Body of pancreas (tissue), 4 donors: ENCODE results near the gene VTI1A. TPM values are rescaled to one million over a fixed set of nuclear protein-coding genes. Genes with fewer than 3 reads are reported as not detected.

Experiments used
- ATAC-seq: fragments of 150-250 bp; one replicate; pipeline ENCODE4 v1.9.1; 2016
- DNase-seq, 4 donors: peaks; one replicate each; pipeline ENCODE4 v3.0.0-alpha.2; 2019
- H3K27ac ChIP-seq, 4 donors: fragments of 200-600 bp; sonication (generic); 1 replicate in 3 of 4; 2 replicates in 1 of 4; pipeline versions ENCODE4 v1.5.1 to v1.6.1; 2016 to 2019; ENCODE audit warnings: mild to moderate bottlenecking in 1 of 4, mixed read lengths in 1 of 4, moderate library complexity in 1 of 4
- H3K27me3 ChIP-seq, 2 donors: fragments of 200-600 bp; sonication (generic); one replicate each; pipeline ENCODE4 v1.6.0; 2016; ENCODE audit warnings: mild to moderate bottlenecking in 1 of 2
- H3K36me3 ChIP-seq, 2 donors: fragments of 200-600 bp; sonication (generic); replicated peaks in 1 of 2; 2 replicates each; pipeline ENCODE4 v1.5.1; 2016; ENCODE audit warnings: low read depth in 2 of 2; ENCODE audit not compliant: insufficient read depth in 1 of 2
- H3K4me1 ChIP-seq: fragments of 200-600 bp; sonication (generic); one replicate; pipeline ENCODE4 v1.6.0; 2016
- H3K4me3 ChIP-seq, 2 donors: fragments of 200-600 bp; sonication (generic); 1 replicate in 1 of 2; 2 replicates in 1 of 2; pipeline ENCODE4 v1.5.1; 2016 to 2019
- H3K9me3 ChIP-seq, 3 donors: fragments of 200-600 bp; sonication (generic); 1 replicate in 2 of 3; 2 replicates in 1 of 3; pipeline ENCODE4 v1.5.1; 2016
- CTCF ChIP-seq, 7 experiments: fragments of 450-650 bp in 4 of 7; fragments of 200-600 bp in 3 of 7; sonication (generic) in 3 of 7; IDR thresholded peaks; one replicate each; pipeline ENCODE4 v1.5.1; 2016 to 2019; ENCODE audit warnings: antibody characterized with exemption in 7 of 7
- POLR2A ChIP-seq, 3 donors: fragments of 450-650 bp; IDR thresholded peaks; one replicate each; pipeline ENCODE4 v1.6.1; 2016; ENCODE audit warnings: antibody characterized with exemption in 3 of 3, mild to moderate bottlenecking in 2 of 3
- WGBS, 2 donors: methylation state at CpG; one replicate each; pipeline ENCODE4 v1.1.5; 2017; 5-methylcytosine and 5-hydroxymethylcytosine counted together
- intact Hi-C: fragments of 100-400 bp; cut with DNase I; formaldehyde crosslinking; loops from one replicate; pipeline ENCODE4 v1.15.1; 2023
- total RNA-seq, 2 donors: library from RNA; depleted of rRNA; stranded (reverse); fragments of >200 nt; gene quantifications; one replicate each; pipeline ENCODE4 v1.1.0, GENCODE V29; 2016

VTI1A gene
- total RNA-seq, 2 donors from 2014 or later, result 28.3 to 84.4 TPM

GRCh38 chr10:112755446-112756234 lies 308.6 kb downstream of the VTI1A start:
- H3K27ac ChIP-seq, result no peak overlapping the region
- 64 to 74% methylated on average over 12 of the region's 12 CpGs for WGBS, 2 donors
- ATAC-seq, result no peak

GRCh38 chr10:112756235-112756527 lies 309.2 kb downstream of the VTI1A start:
- TF ChIP-seq CTCF (IDR thresholded peaks at IDR 0.05) (no peak), POLR2A (IDR thresholded peaks at IDR 0.05) (no peak)
- Histone ChIP-seq H3K4me1 (peaks cover under 1% of the 10 kb centered on the region), H3K9me3 (no peaks in the 10 kb centered on the region), H3K27ac (no peak overlapping the region), H3K27me3 (no peaks in the 10 kb centered on the region), H3K36me3 (no peaks in the 10 kb centered on the region), H3K4me3 (no peak overlapping the region)
- intact Hi-C loops, result no loop called here
- ATAC-seq, result no peak
- WGBS, 2 donors, result 68 to 71% methylated on average over 7 of the region's 7 CpGs
- DNase-seq, result no peak

More at GRCh38 chr10:112755446-112756234, 308.6 kb downstream of the VTI1A start:
- TF ChIP-seq CTCF (IDR thresholded peaks at IDR 0.05), result no peak
- no peak for TF ChIP-seq POLR2A (IDR thresholded peaks at IDR 0.05)
- Histone ChIP-seq H3K4me3 (no peak overlapping the region), H3K36me3 (no peaks in the 10 kb centered on the region), H3K27me3 (no peaks in the 10 kb centered on the region), H3K9me3 (no peaks in the 10 kb centered on the region), H3K4me1 (peaks cover 6% of the 10 kb centered on the region)
- intact Hi-C loops, result no loop called here
- DNase-seq, result no peak

- no peaks in the 10 kb centered on the region for H3K27me3 ChIP-seq
- WGBS, 2 donors, result 87 to 95% methylated on average over 2 of the region's 2 CpGs
- no peaks in the 10 kb centered on the region for H3K9me3 ChIP-seq
- intact Hi-C loops, result no loop called here
- H3K36me3 ChIP-seq, result no peaks in the 10 kb centered on the region
- DNase-seq (no peak), ATAC-seq (no peak)
- no peak overlapping the region for H3K27ac ChIP-seq
- H3K4me3 ChIP-seq, result no peak overlapping the region
- no peak for TF ChIP-seq CTCF (IDR thresholded peaks at IDR 0.05)
- TF ChIP-seq POLR2A (IDR thresholded peaks at IDR 0.05), result no peak
- no peaks in the 10 kb centered on the region for H3K4me1 ChIP-seq
Observed at GRCh38 chr10:112758961-112759360, 311.9 kb downstream of the VTI1A start.

- no peak for TF ChIP-seq POLR2A (IDR thresholded peaks at IDR 0.05)
- TF ChIP-seq CTCF (IDR thresholded peaks at IDR 0.05), result no peak
- DNase-seq, result no peak
- no peaks in the 10 kb centered on the region for H3K27me3 ChIP-seq
- no peaks in the 10 kb centered on the region for H3K4me1 ChIP-seq
- 92 to 94% methylated on average over 7 of the region's 7 CpGs for WGBS, 2 donors
- intact Hi-C loops, result no loop called here
- no peak overlapping the region for H3K4me3 ChIP-seq
- no peak overlapping the region for H3K27ac ChIP-seq
- ATAC-seq, result no peak
- no peaks in the 10 kb centered on the region for H3K36me3 ChIP-seq
- H3K9me3 ChIP-seq, result no peaks in the 10 kb centered on the region
Observed at GRCh38 chr10:112759496-112759895, 312.5 kb downstream of the VTI1A start.

GRCh38 chr10:112761256-112761655 lies 314.2 kb downstream of the VTI1A start:
- ATAC-seq (no peak), DNase-seq (no peak)
- H3K4me3 ChIP-seq, result no peak overlapping the region
- no peaks in the 10 kb centered on the region for H3K36me3 ChIP-seq
- WGBS, 2 donors, result 88% methylated on average over 3 of the region's 3 CpGs
- no peaks in the 10 kb centered on the region for H3K27me3 ChIP-seq
- no peaks in the 10 kb centered on the region for H3K4me1 ChIP-seq
- TF ChIP-seq POLR2A (IDR thresholded peaks at IDR 0.05), result no peak
- no peak for TF ChIP-seq CTCF (IDR thresholded peaks at IDR 0.05)
- no peak overlapping the region for H3K27ac ChIP-seq
- intact Hi-C loops, result no loop called here
- no peaks in the 10 kb centered on the region for H3K9me3 ChIP-seq
